Kidney (tissue), 14 donors: ENCODE results near the gene NFU1. TPM values are rescaled to one million over a fixed set of nuclear protein-coding genes. Genes with fewer than 3 reads are reported as not detected.

Source experiments
- DNase-seq, 5 donors: peaks; one replicate each; pipeline ENCODE4 v3.0.0-alpha.2; 2013 to 2020
- FAIRE-seq: peaks from 2 replicates; lab custom pipeline; 2012; peaks lifted over from hg19 to GRCh38; lab: Jason Lieb, UNC
- H3K27ac ChIP-seq, 2 donors: one replicate each; pipeline ENCODE4 v1.7.0; 2013; ENCODE audit warnings: low read depth in 2 of 2, low read length in 2 of 2, inconsistent platforms in 1 of 2
- H3K27me3 ChIP-seq: one replicate; pipeline ENCODE4 v1.7.1; 2013; ENCODE audit warnings: low read length, inconsistent platforms; ENCODE audit not compliant: control insufficient read depth, insufficient read depth
- H3K36me3 ChIP-seq, 3 donors: one replicate each; pipeline versions ENCODE4 v1.7.0 to v1.7.1; 2013; ENCODE audit warnings: low read length in 3 of 3, control low read depth in 1 of 3, inconsistent platforms in 1 of 3; ENCODE audit not compliant: insufficient read depth in 3 of 3, control insufficient read depth in 2 of 3
- H3K4me1 ChIP-seq, 3 donors: one replicate each; pipeline versions ENCODE4 v1.7.0 to v1.7.1; 2013; ENCODE audit warnings: low read length in 3 of 3, inconsistent platforms in 1 of 3, low read depth in 1 of 3; ENCODE audit not compliant: control insufficient read depth in 2 of 3, insufficient read depth in 2 of 3
- H3K4me3 ChIP-seq, 3 donors: one replicate each; pipeline versions ENCODE4 v1.7.0 to v1.8.1; 2013; ENCODE audit warnings: low read length in 3 of 3, control low read depth in 1 of 3, inconsistent platforms in 1 of 3
- H3K9ac ChIP-seq, 3 donors: one replicate each; pipeline versions ENCODE4 v1.7.0 to v1.7.1; 2013; ENCODE audit warnings: low read length in 3 of 3, control low read depth in 1 of 3, inconsistent platforms in 1 of 3
- H3K9me3 ChIP-seq, 3 donors: one replicate each; pipeline versions ENCODE4 v1.7.0 to v1.7.1; 2013; ENCODE audit warnings: low read length in 3 of 3, control low read depth in 1 of 3, inconsistent platforms in 1 of 3; ENCODE audit not compliant: control insufficient read depth in 2 of 3, insufficient read depth in 1 of 3
- intact Hi-C: fragments of 100-400 bp; cut with DNase I; formaldehyde crosslinking; loops from one replicate; pipeline ENCODE4 v1.11.1; 2022
- polyA plus RNA-seq: library from polyadenylated mRNA; stranded (reverse); fragments of 350-450 nt; fragmentation: Illumina TruSeq; extraction: RNeasy Lipid Tissue Mini Kit (QIAGEN cat#74804); gene quantifications from one replicate; pipeline ENCODE4 v1.2.3, GENCODE V29; 2014; ENCODE audit warnings: low read depth, low replicate concordance; ENCODE audit not compliant: insufficient read depth
- total RNA-seq: library from RNA; stranded (reverse); fragmentation: NEBNext Ultra II Directional; extraction: Animal tissue kit (Norgen Biotek cat#: 25700); gene quantifications from one replicate; pipeline ENCODE4 v1.2.1, GENCODE V29; 2021
- TF ChIP-seq, protein P1 (sequence below): IDR thresholded peaks from 3 replicates; pipeline ENCODE4 v1.5.1; 2012; ENCODE audit warnings: mild to moderate bottlenecking, moderate library complexity, borderline replicate concordance; ENCODE audit not compliant: insufficient read depth; ENCODE audit errors: extremely low read depth
- donor health status: control.
- donor health status: control.
- donor health status: control.
- donor health status: control.
- donor health status: control.
- donor health status: DM: yes; HTN: yes; CAD: no.
- donor health status: Normal renal cell carcinoma (clear cell type).

The NFU1 gene
- total and polyA plus RNA-seq, 2 donors from 2014 or later, result 40.2 to 120 TPM

DNA sequence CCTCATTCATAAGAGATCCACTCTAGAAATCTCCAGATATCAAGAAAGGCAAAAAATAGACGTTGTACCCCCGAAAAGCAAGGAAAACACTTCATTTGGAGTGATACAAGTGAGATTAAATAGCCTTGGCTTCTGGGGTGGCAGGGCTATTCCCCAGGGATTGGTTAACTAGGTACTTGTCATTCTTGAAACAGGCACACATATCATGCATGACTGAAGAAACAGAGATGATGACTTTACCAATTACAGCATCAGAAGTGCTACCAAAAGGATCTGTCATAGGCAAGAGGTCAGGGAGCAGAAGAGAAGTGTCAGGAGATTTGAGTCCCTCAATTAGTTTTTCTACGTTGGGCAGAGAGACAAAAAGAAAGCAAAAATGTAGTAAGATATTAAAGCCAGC, 45.2 kb upstream of the NFU1 start:
- Histone ChIP-seq H3K27me3 (no peaks in the 10 kb centered on the region), H3K36me3 (peaks cover 0 to 14% (median 8%) of the 10 kb centered on the region in 3 donors), H3K27ac (no peak overlapping the region), H3K4me3 (no peak overlapping the region), H3K9ac (no peak overlapping the region), H3K9me3 (no peaks in the 10 kb centered on the region), H3K4me1 (peaks cover 0 to 3% (median 0%) of the 10 kb centered on the region in 3 donors)
- no peak for DNase-seq
- TF ChIP-seq, protein P1, sequence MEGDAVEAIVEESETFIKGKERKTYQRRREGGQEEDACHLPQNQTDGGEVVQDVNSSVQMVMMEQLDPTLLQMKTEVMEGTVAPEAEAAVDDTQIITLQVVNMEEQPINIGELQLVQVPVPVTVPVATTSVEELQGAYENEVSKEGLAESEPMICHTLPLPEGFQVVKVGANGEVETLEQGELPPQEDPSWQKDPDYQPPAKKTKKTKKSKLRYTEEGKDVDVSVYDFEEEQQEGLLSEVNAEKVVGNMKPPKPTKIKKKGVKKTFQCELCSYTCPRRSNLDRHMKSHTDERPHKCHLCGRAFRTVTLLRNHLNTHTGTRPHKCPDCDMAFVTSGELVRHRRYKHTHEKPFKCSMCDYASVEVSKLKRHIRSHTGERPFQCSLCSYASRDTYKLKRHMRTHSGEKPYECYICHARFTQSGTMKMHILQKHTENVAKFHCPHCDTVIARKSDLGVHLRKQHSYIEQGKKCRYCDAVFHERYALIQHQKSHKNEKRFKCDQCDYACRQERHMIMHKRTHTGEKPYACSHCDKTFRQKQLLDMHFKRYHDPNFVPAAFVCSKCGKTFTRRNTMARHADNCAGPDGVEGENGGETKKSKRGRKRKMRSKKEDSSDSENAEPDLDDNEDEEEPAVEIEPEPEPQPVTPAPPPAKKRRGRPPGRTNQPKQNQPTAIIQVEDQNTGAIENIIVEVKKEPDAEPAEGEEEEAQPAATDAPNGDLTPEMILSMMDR, result no peak
- intact Hi-C loops, result no loop called here
- FAIRE-seq, result no peak

DNA sequence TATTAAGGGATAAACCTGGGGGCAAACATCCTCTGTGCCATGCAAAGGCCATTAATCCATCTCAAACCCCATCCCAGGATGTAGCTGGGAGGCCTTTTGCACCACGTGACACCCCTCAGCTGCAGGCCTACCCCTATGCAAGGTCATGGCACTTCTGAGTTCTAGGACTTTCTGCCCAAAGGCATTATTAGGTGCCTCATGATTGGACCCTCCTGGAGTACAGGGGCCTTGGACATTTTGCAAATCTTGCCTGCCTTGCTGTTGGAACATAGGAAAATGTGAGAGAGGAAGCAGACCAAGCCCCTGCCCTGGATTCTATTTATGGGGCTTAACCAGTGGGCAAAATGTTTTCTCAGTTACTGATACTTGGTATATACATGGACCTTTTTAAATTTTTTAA, 44.2 kb upstream of the NFU1 start:
- FAIRE-seq (no peak), DNase-seq (no peak)
- H3K9me3 ChIP-seq, result no peaks in the 10 kb centered on the region
- peaks cover 0 to 3% (median 0%) of the 10 kb centered on the region in 3 donors for H3K4me1 ChIP-seq
- H3K4me3 ChIP-seq, result no peak overlapping the region
- H3K36me3 ChIP-seq, result peaks cover 0 to 9% (median 0%) of the 10 kb centered on the region in 3 donors
- intact Hi-C loops, result no loop called here
- H3K9ac ChIP-seq, result no peak overlapping the region
- no peak overlapping the region for H3K27ac ChIP-seq
- H3K27me3 ChIP-seq, result no peaks in the 10 kb centered on the region
- TF ChIP-seq, protein P1, result no peak

DNA sequence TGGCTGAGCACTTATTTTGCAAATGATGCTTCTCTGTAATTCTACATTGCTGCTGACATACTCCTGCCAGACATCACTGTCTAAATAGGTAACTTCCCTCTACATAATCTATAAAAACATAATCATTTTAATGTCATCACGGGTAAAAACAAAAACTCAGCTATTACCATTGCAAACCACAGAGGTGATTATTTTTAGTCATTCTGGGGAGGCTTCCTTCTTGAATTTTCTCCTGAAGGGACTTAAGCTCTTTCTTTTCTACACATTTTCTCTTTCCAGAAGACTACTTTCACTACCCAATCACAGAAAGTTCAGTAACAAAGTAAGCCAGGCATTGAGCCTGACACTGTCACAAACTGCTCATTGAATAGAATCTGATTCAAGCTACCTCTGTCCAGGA, 40.4 kb upstream of the NFU1 start:
- H3K27ac ChIP-seq, result no peak overlapping the region
- DNase-seq (no peak), FAIRE-seq (no peak)
- TF ChIP-seq, protein P1, result no peak
- no peaks in the 10 kb centered on the region for H3K27me3 ChIP-seq
- H3K9ac ChIP-seq, result no peak overlapping the region
- no peak overlapping the region for H3K4me3 ChIP-seq
- no peaks in the 10 kb centered on the region for H3K4me1 ChIP-seq
- intact Hi-C loops, result no loop called here
- H3K9me3 ChIP-seq, result no peaks in the 10 kb centered on the region
- H3K36me3 ChIP-seq, result peaks cover 0 to 4% (median 0%) of the 10 kb centered on the region in 3 donors

DNA sequence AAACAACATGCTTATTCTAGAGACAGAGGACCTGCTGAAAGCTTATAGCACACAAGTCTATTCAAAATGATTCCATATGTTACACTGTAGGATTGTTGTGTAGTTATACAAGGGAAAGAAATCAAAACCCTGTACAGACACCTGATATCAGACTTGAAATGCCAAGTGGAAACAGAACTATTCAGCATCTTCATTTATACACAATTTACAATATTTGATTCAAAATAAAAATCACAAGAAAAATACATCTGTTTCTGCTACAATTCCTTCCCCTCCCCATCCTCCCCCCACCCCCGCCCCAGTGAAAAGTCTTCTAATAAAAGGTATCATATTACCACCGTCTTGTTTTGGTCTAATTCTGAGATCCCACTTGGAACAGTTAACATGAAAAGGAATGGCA, 37.5 kb upstream of the NFU1 start:
- TF ChIP-seq, protein P1, result no peak
- DNase-seq, result no peak
- no peak for FAIRE-seq

More for the DNA sequence above, 37.5 kb upstream of the NFU1 start:
- Histone ChIP-seq H3K4me3 (no peak overlapping the region), H3K36me3 (peaks cover 0 to 4% (median 0%) of the 10 kb centered on the region in 3 donors), H3K9ac (no peak overlapping the region), H3K27me3 (no peaks in the 10 kb centered on the region), H3K27ac (no peak overlapping the region), H3K4me1 (no peaks in the 10 kb centered on the region), H3K9me3 (no peaks in the 10 kb centered on the region)
- intact Hi-C loops, result no loop called here
